GM12801 (cell line): Measurements from ENCODE around the gene VPS37C.
"Not testable (repeated sequence)": the region's sequence is repeated elsewhere in the genome, so short reads cannot be mapped to it uniquely, and the experiment has no call there.

Experiments
- CTCF ChIP-seq: IDR thresholded peaks from one replicate; pipeline ENCODE4 v1.5.1; 2011; ENCODE audit warnings: control low read depth; ENCODE audit not compliant: insufficient read length; ENCODE audit errors: extremely low read depth

Gene VPS37C

GRCh38 chr11:61161190-61162091 is at the start of gene VPS37C:
Gene VPS37C, minus strand, starts transcription at chr11:61161426. Its CDS starts 22,597 bp downstream, at chr11:61138829.
- TF ChIP-seq CTCF = no peak

GRCh38 chr11:61202950-61203746 is 41.9 kb upstream of the VPS37C start, which contains the start of gene PGA3:
Gene PGA3, plus strand, starts transcription at chr11:61203515. Its CDS starts 50 bp downstream, at chr11:61203565.
- not testable (repeated sequence) for TF ChIP-seq CTCF

- TF ChIP-seq CTCF = no peak
Observed at GRCh38 chr11:61201476-61201875, 40.2 kb upstream of the VPS37C start.

- no peak for TF ChIP-seq CTCF
Observed at GRCh38 chr11:61198948-61199523, 37.8 kb upstream of the VPS37C start.

GRCh38 chr11:61198361-61198760 is 37.1 kb upstream of the VPS37C start:
- no peak for TF ChIP-seq CTCF

GRCh38 chr11:61195719-61196118 is 34.5 kb upstream of the VPS37C start:
- no peak for TF ChIP-seq CTCF
